GM18867 (cell line): Measurements from ENCODE around the gene COX11.
A peak's percentile ranks its signal among the peaks of the same experiment; 100 is the strongest.

Experiments
- ATAC-seq: cut with Tn5 transposase; IDR thresholded peaks from one replicate; pipeline ENCODE4 v1.9.1; 2021; ENCODE audit warnings: mild to moderate bottlenecking, moderate library complexity; ENCODE audit not compliant: unreplicated experiment

COX11 gene, protein sequence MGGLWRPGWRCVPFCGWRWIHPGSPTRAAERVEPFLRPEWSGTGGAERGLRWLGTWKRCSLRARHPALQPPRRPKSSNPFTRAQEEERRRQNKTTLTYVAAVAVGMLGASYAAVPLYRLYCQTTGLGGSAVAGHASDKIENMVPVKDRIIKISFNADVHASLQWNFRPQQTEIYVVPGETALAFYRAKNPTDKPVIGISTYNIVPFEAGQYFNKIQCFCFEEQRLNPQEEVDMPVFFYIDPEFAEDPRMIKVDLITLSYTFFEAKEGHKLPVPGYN

DNA sequence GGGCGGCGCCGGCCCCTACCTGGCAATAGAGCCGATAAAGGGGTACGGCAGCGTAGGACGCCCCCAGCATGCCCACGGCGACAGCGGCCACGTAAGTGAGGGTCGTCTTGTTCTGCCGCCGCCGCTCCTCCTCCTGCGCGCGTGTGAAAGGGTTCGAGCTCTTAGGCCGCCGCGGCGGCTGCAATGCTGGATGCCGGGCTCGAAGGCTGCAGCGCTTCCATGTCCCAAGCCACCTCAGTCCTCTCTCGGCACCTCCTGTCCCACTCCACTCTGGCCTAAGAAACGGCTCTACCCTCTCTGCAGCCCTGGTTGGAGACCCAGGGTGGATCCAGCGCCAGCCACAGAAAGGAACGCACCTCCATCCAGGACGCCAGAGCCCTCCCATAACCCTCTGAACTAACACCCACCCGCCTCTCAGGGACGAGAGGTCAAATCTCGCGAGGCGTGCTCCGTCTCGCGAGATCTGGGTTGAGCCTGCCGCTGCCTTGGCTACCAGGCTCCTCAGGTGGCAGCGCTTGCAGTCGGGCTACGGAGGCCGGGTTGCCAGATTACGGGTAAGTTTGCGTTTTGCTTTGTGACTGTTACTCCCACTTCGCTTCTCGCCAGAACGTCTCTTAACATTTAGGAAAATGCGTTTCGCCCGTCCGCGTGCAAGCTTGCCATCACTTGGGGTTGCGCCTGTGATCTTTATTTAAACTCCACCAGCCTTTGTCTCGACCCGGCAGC lies at the start of gene COX11, which contains the start of gene STXBP4:
Gene COX11, minus strand, starts transcription at position 393 of the 726 bp plus-strand sequence. Its CDS starts 8 bp downstream, at position 385.
Gene STXBP4, plus strand, starts transcription at position 504 of the 726 bp plus-strand sequence. CDS start 17,455 bp downstream, outside the sequence.
- peak; percentile 93 for ATAC-seq

DNA sequence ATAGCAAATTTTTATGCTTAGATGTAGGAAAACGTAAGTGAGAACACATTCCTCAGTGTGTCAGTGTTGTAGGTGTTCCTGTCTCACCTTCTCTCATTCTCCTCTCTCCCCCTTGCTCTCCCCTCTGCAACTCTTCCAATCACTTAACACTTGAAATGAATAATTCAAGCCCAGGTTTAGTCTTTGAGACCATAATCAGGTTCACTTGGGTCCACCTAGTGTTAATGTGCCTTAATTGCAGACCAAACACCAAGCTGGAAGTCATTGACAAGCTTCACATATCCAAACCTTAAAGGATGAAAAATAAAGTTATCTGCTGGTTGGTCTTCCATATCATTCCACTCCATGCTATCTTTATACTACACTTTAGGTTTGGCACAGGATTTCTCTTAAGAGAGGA lies 37.1 kb upstream of the COX11 start:
- ATAC-seq, result peak; percentile 71

DNA sequence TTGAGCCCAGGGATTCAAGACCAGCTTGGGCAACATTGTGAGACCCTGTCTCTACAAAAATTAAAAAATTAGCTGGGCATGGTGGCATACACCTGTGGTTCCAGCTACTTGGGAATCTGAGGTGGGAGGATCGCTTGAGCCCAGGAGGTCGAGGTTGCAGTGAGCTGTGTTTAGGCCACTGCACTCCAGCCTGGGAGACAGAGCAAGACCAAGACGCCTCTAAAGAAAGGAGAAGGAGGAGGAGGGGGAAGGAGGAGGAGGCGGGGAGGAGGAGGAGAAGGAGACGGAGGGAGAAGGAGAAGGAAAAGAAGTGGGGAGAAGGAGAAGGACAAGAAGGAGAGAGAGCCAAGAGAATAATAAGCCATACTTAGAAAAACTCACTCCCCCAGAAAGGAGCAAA lies 36.0 kb upstream of the COX11 start:
- no peak for ATAC-seq

DNA sequence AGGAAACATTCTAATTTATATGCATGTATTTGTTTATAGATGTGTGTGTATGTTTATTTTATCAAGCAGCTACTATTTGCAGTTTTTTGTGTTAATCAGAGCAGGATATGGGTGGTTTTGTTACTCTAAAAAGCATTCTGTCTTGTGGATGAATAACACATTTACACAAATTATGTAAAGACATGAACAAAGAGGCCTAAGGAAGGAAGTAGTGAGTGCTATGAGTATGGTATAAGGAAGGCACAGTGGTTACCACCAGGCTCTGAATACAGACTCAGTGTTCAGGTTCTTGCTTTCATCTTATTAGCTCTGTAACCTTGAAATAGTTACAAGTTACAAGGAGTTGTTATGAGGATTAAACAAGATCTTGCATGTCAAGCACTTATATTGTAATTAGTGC lies 34.0 kb upstream of the COX11 start:
- ATAC-seq, result no peak

DNA sequence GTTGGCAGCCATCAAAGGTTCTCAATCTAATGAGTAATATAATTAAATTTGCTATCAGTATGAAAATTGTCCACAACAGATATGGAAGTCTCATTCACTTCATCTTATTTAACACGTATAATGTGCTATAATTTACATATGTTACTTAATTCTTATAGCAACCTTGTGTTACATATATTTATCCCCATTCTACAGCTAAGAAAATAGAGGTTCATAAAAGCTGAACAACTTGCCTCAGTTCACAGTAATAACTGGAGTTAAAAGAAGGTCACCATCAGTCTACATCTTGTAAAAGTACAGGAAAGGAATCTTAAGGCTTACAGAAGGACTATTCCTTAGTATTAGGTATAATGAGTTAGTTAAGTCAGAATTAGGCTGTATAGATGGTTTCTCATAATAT lies 28.0 kb upstream of the COX11 start:
- no peak for ATAC-seq

DNA sequence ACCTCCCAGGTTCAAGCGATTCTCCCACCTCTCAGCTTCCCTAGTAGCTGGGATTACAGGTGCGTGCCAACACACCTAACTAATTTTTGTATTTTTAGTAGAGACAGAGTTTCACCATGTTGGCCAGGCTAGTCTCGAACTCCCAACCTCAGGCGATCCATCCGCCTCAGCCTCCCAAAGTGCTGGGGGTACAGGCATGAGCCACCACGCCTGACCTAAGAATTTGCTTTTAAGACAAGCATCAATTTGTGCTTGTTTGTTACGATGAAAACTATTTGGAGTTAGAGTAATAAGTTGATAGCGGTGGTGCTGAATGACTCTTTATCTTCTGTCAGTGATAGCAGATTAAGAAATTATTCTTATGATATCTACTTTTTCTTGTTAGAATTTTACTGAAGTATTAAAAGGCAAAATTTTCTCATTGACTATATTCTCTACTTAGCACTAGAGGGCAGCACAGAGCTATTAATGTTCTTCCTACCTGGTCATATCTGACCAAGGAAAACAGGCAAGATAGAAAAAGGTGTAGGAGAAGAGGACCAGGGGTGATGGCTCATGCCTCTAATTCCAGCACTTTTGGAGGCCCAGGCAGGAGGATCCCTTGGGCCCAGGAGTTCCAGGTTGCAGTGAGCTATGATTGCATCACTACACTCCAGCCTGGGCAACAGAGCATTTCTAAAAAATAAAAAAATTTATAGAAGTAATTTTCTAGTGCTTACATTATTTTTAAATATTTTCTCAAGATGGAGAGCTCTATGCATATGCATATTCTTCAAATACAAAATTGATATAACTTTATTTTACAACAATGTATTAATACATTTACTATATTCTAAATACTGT lies 24.6 kb upstream of the COX11 start:
- ATAC-seq, result peak; percentile 72

DNA sequence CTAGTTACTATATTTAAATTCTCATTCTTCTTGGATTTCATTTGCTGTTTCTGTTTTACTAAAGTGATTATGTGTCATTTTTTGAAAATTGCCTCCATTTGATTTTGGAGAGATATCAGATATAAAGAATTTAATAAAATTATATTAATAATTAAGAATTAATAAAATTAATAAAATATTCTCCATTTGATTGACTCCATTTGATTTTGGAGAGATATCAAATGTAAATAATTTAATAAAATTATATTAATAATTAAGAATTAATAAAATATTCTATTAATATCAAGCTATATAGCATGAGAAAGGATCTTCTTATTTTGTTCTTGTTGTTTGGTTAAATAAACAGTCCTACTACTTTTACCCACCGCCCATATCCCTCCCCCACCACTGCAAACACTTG lies 23.1 kb upstream of the COX11 start:
- no peak for ATAC-seq

DNA sequence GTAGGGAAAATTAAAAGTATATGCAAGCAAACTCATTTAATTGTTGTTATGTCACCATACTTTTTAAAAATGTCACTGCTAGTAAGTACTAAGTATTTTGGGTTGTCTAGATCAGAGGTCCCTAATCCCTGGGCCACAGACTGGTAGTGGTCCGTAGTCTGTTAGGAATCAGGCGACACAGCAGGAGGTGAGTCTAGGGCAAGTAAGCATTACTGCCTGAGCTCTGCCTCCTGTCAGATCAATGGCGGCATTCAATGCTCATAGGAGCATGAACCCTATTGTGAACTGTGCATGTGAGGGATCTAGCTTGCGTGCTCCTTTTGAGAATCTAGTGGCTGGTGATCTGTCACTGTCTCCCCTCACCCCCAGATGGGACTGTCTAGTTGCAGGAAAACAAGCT lies 21.7 kb upstream of the COX11 start:
- no peak for ATAC-seq

DNA sequence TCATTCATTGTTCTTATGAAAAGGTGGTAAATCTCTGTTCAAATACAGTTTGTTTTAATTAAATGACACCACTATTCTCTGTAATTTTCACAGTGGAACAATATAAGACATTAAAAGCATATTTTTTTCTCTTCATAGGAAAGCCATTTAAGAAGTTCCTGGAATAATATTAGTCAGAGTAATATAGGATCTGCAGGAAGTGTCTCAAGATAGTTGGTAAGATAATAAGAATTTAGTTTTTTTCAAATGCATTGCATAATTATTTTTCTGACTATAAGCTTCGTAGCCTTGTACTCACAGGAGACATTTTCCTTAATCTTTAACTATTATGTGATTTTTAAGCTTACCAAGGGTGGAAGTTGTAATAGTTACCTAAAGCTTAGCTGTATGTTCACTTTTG lies 17.0 kb upstream of the COX11 start:
- no peak for ATAC-seq

DNA sequence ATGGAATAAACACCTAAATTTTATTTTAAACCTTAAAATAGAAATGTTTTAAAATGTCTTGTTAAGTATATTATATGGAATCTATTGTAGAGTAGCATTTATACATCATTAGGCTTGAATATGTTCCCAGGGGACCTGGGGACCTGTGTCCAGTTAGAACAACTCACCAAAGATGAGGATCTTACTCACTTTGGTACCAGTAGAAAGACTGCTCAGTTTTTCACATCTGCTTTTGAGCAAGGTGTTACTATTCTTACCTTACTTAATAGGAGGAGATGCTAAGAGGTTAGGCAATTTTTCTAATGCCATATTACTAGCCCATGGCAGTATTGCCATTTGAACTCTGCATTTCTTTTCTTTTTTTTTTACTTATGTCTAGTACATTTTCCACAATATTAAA lies 14.8 kb upstream of the COX11 start:
- ATAC-seq, result no peak

DNA sequence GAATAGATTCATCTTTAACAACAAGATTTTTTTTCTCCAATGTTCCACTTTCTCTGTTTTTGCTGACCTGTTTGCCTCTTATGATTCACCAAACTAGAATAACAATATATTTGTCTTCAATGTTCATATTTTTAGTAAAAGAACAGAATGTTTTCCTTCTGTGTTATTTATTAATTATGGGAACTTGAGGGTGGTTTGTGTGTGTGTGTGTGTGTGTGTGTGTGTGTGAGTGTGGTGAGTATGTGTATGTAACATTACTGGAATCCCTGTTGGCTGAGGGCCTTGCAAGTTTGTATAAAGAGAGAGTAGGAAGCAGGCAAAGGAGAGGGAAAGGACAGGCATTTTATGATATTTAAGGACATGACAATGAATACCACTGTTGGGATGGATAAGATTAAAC lies 13.9 kb upstream of the COX11 start:
- no peak for ATAC-seq

DNA sequence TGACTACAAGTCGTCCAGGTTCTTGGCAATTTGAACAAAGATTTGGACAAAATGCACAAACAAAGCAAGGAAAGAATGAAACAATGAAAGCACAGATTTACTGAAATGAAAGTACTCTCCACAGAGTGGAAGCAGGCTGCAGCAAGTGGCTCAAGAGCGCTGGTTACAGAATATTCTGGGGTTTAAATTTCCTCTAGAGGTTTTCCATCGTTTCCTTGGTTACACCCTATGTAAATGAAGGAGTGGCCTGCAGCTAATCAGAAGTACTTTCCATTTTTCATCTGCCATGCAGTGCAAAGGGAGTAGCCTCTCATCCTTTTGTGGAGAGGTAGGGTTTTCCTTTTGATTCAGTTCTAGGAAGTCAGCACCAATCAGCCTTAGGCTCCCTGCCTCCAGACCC lies 11.9 kb upstream of the COX11 start:
- no peak for ATAC-seq

DNA sequence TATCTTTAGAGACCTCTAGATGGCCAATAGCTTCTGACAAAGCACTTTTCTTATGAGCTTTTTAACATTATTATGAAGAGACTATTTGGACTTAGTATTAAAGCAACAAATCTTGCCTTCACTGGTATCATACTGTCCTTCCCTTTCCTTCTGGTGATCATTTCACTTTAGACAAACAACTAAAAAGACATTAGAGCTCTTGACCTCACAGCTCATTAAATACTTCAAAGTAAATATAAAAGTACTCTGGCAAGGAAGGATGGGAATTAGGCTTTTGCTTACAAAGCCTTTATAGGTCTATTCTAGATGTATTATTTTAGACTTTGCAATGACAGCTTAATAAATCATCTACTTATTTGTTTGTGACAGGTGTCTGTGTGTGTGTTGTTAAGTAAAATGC lies 11.2 kb upstream of the COX11 start:
- no peak for ATAC-seq

DNA sequence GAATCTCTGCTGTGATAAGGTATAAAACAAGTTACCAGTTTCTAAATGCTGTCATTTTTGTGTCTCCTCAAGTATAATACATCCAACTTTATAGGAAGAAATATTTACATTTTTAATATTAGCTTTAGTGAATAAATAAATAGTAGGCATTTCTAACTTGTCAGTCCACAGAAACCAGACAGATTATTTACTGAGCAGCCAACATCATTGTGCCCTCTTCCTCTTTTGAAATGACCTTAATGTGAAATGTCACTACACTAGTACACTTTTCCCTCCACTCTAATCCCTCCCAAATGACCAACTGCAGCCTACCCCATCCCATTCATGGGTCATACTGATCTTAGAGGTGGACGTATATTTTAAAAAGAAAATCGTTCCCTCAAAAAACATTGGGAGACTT lies 9.3 kb upstream of the COX11 start:
- ATAC-seq, result no peak

DNA sequence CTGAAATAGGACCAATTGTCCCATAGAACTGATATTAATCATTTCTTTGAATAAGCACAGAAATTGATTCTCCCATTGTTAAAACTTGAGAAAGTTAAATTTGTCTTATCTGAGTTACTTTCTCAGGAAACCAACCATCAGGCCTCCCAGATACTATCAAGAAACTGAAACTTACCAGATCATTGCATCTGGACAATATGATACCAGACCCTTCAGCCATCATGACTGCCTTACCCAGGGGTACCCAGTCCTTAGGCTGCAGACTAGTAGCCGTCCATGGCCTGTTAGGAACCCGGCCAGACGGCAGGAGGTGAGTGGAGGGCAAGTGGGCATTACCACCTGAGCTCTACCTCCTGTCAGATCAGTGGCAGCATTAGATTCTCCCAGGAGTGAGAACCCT lies 7.9 kb upstream of the COX11 start:
- ATAC-seq, result no peak

DNA sequence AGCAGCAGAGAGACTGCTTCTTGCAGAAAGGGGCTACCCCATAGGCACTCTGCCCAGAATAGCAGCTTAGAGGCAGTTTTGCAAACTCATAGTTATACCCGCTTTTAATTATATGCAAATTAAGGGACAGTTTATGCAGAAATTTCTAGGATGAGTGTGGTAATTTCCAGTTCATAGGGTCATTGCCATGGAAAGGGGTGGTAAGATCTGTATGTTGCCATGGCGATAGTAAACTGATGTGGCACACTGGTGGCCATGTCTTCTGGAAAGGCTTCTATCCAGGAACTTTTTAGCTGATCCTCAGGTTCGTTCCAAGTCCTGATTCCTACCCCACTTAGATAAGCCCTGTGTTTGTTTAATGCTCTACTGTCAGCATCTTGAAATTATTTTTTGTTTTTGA lies 6.3 kb upstream of the COX11 start:
- ATAC-seq, result no peak

DNA sequence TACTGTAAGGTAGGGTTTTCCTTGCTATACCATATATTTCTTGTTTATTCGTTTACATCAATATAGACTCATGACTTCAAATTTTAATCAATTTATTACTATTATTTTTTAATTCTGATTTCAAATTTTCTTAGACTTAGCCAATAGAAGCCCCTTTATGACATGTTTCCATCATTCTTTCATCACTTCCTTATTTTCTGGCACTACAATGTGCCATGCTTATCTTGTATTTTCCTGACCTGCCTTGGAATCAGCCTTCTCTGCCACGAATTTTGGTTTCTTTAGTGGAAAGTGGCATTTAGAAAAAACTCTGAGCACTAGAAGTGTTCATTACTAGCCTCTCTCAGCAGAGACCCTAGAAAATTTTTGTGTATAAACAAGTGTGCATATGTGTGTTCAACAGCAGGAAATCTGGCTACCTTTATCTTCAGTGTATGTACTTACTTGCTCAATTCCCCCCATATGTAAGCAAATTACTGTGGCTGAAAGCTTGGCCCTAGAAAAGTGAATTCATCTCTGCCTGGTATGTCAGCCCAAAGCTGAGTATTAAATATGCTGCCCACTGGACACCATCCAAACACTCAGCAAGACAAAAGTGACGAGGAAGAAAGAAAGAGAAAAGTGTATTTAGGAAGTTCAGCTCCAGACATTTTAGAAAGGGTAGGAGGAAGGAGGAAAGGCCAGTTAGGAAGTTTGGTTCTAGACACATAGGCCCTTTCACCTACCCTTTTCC lies 4.1 kb upstream of the COX11 start:
- no peak for ATAC-seq

DNA sequence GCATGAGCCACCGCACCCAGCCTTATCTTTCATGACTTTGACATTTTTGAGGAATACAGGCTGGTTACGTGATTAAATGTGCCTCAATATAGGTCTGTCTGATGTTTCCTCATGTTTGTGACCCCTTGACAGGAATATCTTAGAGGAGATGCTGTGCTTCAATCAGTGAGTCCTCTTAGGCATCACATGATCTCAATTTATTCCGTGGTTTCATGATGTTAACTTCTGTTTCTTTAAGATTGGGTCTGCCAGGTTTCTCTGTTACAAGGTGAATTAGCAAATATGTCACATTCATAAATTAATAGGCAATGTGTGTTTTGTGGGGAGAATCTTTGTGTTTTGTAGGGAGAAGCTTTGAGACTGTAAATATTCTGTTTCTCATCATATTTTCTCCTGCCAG lies 3.4 kb upstream of the COX11 start:
- ATAC-seq, result no peak

DNA sequence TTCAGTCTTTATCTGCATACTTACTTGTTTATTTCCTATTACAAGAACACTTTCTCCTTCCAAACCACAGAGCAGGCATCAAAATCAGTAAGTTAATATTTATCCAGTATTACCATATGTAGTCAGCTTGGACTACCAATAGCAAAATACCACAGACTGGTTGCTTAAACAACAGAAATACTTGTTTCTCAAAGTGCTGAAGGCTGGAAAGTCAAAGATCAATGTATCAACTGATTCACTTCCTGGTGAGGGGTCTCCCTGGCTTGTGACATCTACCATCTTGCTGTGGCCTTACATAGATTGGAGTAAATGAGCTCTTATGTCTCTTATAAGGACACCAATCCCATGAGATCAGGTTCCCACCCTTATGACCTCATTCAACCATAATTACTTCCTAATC lies 2.7 kb upstream of the COX11 start:
- no peak for ATAC-seq

DNA sequence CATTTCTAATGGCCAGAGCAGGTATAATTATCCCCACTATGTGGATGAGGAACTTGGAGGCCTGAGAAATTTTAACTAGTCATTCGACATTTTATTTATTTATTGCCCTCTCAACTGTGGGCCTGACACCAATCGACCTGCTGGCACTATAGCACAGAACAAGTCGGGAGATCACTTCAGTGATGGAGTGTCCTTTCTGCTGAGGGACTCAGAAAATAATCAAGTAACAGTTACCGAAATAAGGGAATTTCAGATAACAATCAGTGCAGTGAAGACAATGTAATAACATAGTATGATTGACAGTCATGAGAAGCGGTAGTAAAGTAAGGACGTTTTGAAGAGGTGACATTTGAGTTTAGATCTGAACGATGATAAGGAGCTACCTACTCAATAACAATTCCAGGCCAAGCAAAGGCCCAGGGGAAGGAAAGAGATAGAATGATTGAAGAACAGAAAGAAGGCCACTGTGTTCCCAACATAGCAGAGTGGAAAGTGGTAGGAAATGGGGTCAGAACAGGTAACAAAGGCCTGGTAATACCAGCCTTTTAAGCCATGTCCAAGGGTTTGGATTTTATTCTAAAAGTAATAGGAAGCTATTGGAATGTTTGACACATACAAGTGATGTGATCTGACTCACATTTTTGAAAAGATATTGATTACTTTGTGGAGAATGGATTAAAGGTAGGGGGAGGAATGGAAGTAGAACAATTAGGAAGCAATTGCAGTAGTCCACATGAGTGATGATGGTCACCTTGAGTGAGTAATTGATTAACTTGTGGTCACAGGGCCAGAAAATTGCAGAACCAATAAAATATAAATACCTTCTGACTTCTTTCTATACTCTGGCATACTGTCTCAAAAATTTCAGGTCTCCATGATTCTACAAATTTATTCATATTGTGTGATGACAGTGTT lies 1.5 kb upstream of the COX11 start:
- no peak for ATAC-seq
